GM18951 (cell line): ENCODE results near the gene RPGR.

Source experiments
- POLR2A ChIP-seq: IDR thresholded peaks from 4 replicates; pipeline ENCODE4 v1.6.1; 2011; ENCODE audit warnings: mild to moderate bottlenecking; ENCODE audit not compliant: insufficient read length, insufficient read depth; ENCODE audit errors: extremely low read depth
- in situ Hi-C: fragments of 300-500 bp; cut with MboI; formaldehyde crosslinking; loops from one replicate; pipeline ENCODE4 v1.12.0; 2022; ENCODE audit warnings: low sequenced_read_pairs, mixed read lengths, inconsistent platforms; ENCODE audit not compliant: unreplicated experiment

The RPGR gene

GRCh38 chrX:38346150-38346549, 18.8 kb upstream of the RPGR start:
- in situ Hi-C loops, result no loop called here
- TF ChIP-seq POLR2A, result no peak

- in situ Hi-C loops, result no loop called here
Observed at GRCh38 chrX:38342853-38343778, 15.8 kb upstream of the RPGR start.

GRCh38 chrX:38341442-38341841, 14.1 kb upstream of the RPGR start:
- no peak for TF ChIP-seq POLR2A
- in situ Hi-C loops, result no loop called here

More at GRCh38 chrX:38342853-38343778, 15.8 kb upstream of the RPGR start:
- TF ChIP-seq POLR2A, result no peak

- TF ChIP-seq POLR2A, result no peak
- in situ Hi-C loops, result no loop called here
Observed at GRCh38 chrX:38336538-38337240, 9.4 kb upstream of the RPGR start.

GRCh38 chrX:38335382-38335781, 8.1 kb upstream of the RPGR start:
- TF ChIP-seq POLR2A, result no peak
- in situ Hi-C loops, result no loop called here

GRCh38 chrX:38332505-38332904, 5.2 kb upstream of the RPGR start:
- in situ Hi-C loops, result no loop called here
- no peak for TF ChIP-seq POLR2A

GRCh38 chrX:38327775-38328081, 419 bp upstream of the RPGR start:
- in situ Hi-C loops, result no loop called here
- no peak for TF ChIP-seq POLR2A

GRCh38 chrX:38326086-38326485, 1.2 kb downstream of the RPGR start:
- no peak for TF ChIP-seq POLR2A
- in situ Hi-C loops, result no loop called here

- TF ChIP-seq POLR2A, result no peak
- in situ Hi-C loops, result no loop called here
Observed at GRCh38 chrX:38320819-38321218, 6.5 kb downstream of the RPGR start.

- in situ Hi-C loops, result no loop called here
- TF ChIP-seq POLR2A, result no peak
Observed at GRCh38 chrX:38318606-38319005, 8.7 kb downstream of the RPGR start.

- no peak for TF ChIP-seq POLR2A
- in situ Hi-C loops, result no loop called here
Observed at GRCh38 chrX:38318196-38318595, 9.1 kb downstream of the RPGR start.

- in situ Hi-C loops, result no loop called here
- no peak for TF ChIP-seq POLR2A
Observed at GRCh38 chrX:38315186-38315585, 12.1 kb downstream of the RPGR start.

- in situ Hi-C loops, result no loop called here
Observed at GRCh38 chrX:38313190-38313589, 14.1 kb downstream of the RPGR start.

GRCh38 chrX:38312436-38312835, 14.9 kb downstream of the RPGR start:
- in situ Hi-C loops, result no loop called here
- no peak for TF ChIP-seq POLR2A

More at GRCh38 chrX:38313190-38313589, 14.1 kb downstream of the RPGR start:
- no peak for TF ChIP-seq POLR2A
